Ovary (tissue), 9 donors: Measurements from ENCODE around the gene COPE. TPM values are rescaled to one million over a fixed set of nuclear protein-coding genes. Genes with fewer than 3 reads are reported as not detected.

Experiments used
- DNase-seq, 5 donors: peaks; one replicate each; pipeline ENCODE4 v3.0.0-alpha.2; 2019 to 2020
- H3K27ac ChIP-seq, 2 donors: fragments of 200-600 bp; one replicate each; pipeline versions ENCODE4 v1.5.1 to v1.8.0; 2019 to 2022
- H3K27me3 ChIP-seq: fragments of 200-600 bp; one replicate; pipeline ENCODE4 v1.8.0; 2022
- H3K36me3 ChIP-seq: fragments of 200-600 bp; sonication (generic); one replicate; pipeline ENCODE4 v1.5.1; 2019
- H3K4me1 ChIP-seq: one replicate; pipeline ENCODE4 v1.8.1; 2013; ENCODE audit warnings: mild to moderate bottlenecking, moderate library complexity; ENCODE audit not compliant: insufficient read depth
- H3K4me3 ChIP-seq: fragments of 200-600 bp; sonication (generic); one replicate; pipeline ENCODE4 v1.5.1; 2017
- H3K9me3 ChIP-seq, 2 donors: fragments of 200-600 bp in 1 of 2; sonication (generic) in 1 of 2; one replicate each; pipeline versions ENCODE4 v1.5.1 to v1.8.1; 2013 to 2019; ENCODE audit warnings: mild to moderate bottlenecking in 1 of 2, moderate library complexity in 1 of 2
- CTCF ChIP-seq, 3 donors: fragments of 450-650 bp in 2 of 3; fragments of 200-600 bp in 1 of 3; IDR thresholded peaks; one replicate each; pipeline versions ENCODE4 v1.5.1 to v1.8.0; 2016 to 2022; ENCODE audit warnings: antibody characterized with exemption in 3 of 3, mild to moderate bottlenecking in 1 of 3
- EP300 ChIP-seq: sonication (generic); formaldehyde crosslinking; IDR thresholded peaks from one replicate; pipeline ENCODE4 v1.6.1; 2017; ENCODE audit warnings: antibody characterized with exemption
- POLR2A ChIP-seq: fragments of 450-650 bp; IDR thresholded peaks from one replicate; pipeline ENCODE4 v1.6.1; 2017; ENCODE audit warnings: antibody characterized with exemption, mild to moderate bottlenecking, moderate library complexity
- WGBS, 3 donors: extraction: QIAGEN DNeasy Blood & Tissue Kit in 1 of 3; methylation state at CpG; one replicate each; pipeline versions ENCODE4 v1.1.5 to v1.1.7; 2013 to 2017; 5-methylcytosine and 5-hydroxymethylcytosine counted together
- intact Hi-C, 4 donors: fragments of 100-400 bp; cut with DNase I; formaldehyde crosslinking; loops; one replicate each; pipeline versions ENCODE4 v1.11.0 to v1.15.1; 2022 to 2023
- polyA plus RNA-seq, 2 donors: library from polyadenylated mRNA; stranded (reverse); fragments of 200-250 nt in 1 of 2; fragments of 350-450 nt in 1 of 2; fragmentation: Illumina TruSeq in 1 of 2; extraction: RNeasy Lipid Tissue Mini Kit (QIAGEN cat#74804) in 1 of 2; gene quantifications; one replicate each; pipeline ENCODE4 v1.2.3, GENCODE V29; 2013 to 2014
- total RNA-seq, 7 donors: library from RNA; depleted of rRNA in 2 of 7; stranded (reverse); fragments of >200 nt in 2 of 7; fragmentation: NEBNext Ultra II Directional in 3 of 7; extraction: Animal tissue kit (Norgen Biotek cat#: 25700) in 3 of 7; gene quantifications; one replicate each; pipeline versions ENCODE4 v1.1.0 to v1.2.4, GENCODE V29; 2016 to 2023
- donor health status: DM: no; HTN: no; CAD: no; lungs with moderate emphysema.
- donor health status: DM: no; HTN: no; CAD: no.
- donor health status: Bipolar disorder and iron deficiency.
- donor health status: DM: yes; HTN: yes; CAD: no.
- donor health status: DM: no; HTN: no; CAD: no.
- donor health status: DM: yes; HTN: yes; CAD: no.

The COPE gene
- total and polyA plus RNA-seq, 9 donors = 11.3 to 140 (median 115) TPM

- Histone ChIP-seq H3K9me3 (no peaks in the 10 kb centered on the region), H3K27me3 (no peaks in the 10 kb centered on the region), H3K27ac (no peak overlapping the region), H3K4me3 (no peak overlapping the region), H3K4me1 (no peaks in the 10 kb centered on the region), H3K36me3 (no peaks in the 10 kb centered on the region)
- DNase-seq = no peak
- intact Hi-C loops = loop anchor here in 1 of 4 donors (10.0 kb wide), 1 partner anchor 264 kb away; no protein-coding TSS in a partner anchor
- 86 to 87% (median 87%) methylated on average over 21 of the region's 21 CpGs for WGBS, 3 donors
- TF ChIP-seq CTCF (IDR thresholded peaks at IDR 0.05) (no peak), POLR2A (no peak), EP300 (no peak)
Observed at GRCh38 chr19:18858906-18859646, 60.1 kb downstream of the COPE start.

DNA sequence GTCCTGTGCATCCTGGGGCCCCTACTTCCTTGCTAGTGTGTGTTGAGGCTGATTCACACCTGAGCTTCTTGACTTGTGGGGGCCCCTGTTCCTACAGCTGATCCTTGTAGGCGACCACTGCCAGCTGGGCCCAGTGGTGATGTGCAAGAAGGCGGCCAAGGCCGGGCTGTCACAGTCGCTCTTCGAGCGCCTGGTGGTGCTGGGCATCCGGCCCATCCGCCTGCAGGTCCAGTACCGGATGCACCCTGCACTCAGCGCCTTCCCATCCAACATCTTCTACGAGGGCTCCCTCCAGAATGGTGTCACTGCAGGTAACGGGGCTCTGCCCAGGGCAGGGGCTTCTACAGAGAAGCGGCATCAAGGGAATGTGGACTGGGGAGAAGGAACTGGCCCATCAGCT lies 62.0 kb downstream of the COPE start:
- intact Hi-C loops = loop anchor here in 1 of 4 donors (10.0 kb wide), 1 partner anchor 262 kb away; no protein-coding TSS in a partner anchor
- Histone ChIP-seq H3K9me3 (no peaks in the 10 kb centered on the region), H3K4me3 (no peak overlapping the region), H3K36me3 (no peaks in the 10 kb centered on the region), H3K27me3 (no peaks in the 10 kb centered on the region), H3K27ac (no peak overlapping the region), H3K4me1 (no peaks in the 10 kb centered on the region)
- TF ChIP-seq EP300 (no peak), CTCF (IDR thresholded peaks at IDR 0.05) (no peak), POLR2A (no peak)
- WGBS, 3 donors = 90 to 92% (median 92%) methylated on average over 13 of the region's 13 CpGs
- no peak for DNase-seq

GRCh38 chr19:18856385-18857126 lies 62.6 kb downstream of the COPE start:
- intact Hi-C loops = loop anchor here in 1 of 4 donors (10.0 kb wide), 1 partner anchor 262 kb away; no protein-coding TSS in a partner anchor
- no peak overlapping the region for H3K4me3 ChIP-seq
- H3K36me3 ChIP-seq = no peaks in the 10 kb centered on the region
- 79 to 84% (median 84%) methylated on average over 22 of the region's 22 CpGs for WGBS, 3 donors
- H3K9me3 ChIP-seq = no peaks in the 10 kb centered on the region
- DNase-seq = no peak
- no peaks in the 10 kb centered on the region for H3K27me3 ChIP-seq
- TF ChIP-seq POLR2A = no peak
- TF ChIP-seq EP300 = no peak
- TF ChIP-seq CTCF (IDR thresholded peaks at IDR 0.05) = no peak
- no peak overlapping the region for H3K27ac ChIP-seq
- no peaks in the 10 kb centered on the region for H3K4me1 ChIP-seq

- H3K9me3 ChIP-seq = no peaks in the 10 kb centered on the region
- no peak for DNase-seq
- TF ChIP-seq CTCF (IDR thresholded peaks at IDR 0.05) (no peak), EP300 (no peak), POLR2A (no peak)
- no peaks in the 10 kb centered on the region for H3K27me3 ChIP-seq
- intact Hi-C loops = loop anchor here in 1 of 4 donors (10.0 kb wide), 1 partner anchor 261 kb away; no protein-coding TSS in a partner anchor
- 83 to 90% (median 86%) methylated on average over 27 of the region's 27 CpGs for WGBS, 3 donors
- H3K36me3 ChIP-seq = no peaks in the 10 kb centered on the region
- H3K27ac ChIP-seq = no peak overlapping the region
- H3K4me3 ChIP-seq = no peak overlapping the region
- H3K4me1 ChIP-seq = peaks cover 3% of the 10 kb centered on the region
Observed at GRCh38 chr19:18855647-18856384, 63.4 kb downstream of the COPE start.
